ENCODE measurements around the gene PLBD2.

The PLBD2 gene

GRCh38 chr12:113403435-113404415, 45.3 kb downstream of the PLBD2 start, which contains the start of gene SDS:
Gene SDS, minus strand, starts transcription at chr12:113403887. Its CDS starts 4,179 bp downstream, at chr12:113399708.
- CTCF ChIA-PET: interaction anchor here (4.2 kb wide), 1 partner anchor 21 kb away, joined by 23 read pairs; no protein-coding TSS in a partner anchor
- H3K4me3 ChIP-seq (ENCODE audit: low read depth, low read length): no peak within 1 kb of the TSS
- POLR2A ChIA-PET: no interaction called here
- DNase-seq (ENCODE audit: low read depth, low spot score): no peak
- no peak for TF ChIP-seq CTCF (IDR thresholded peaks at IDR 0.05; ENCODE audit: insufficient read depth, low read length, missing control alignments)

GRCh38 chr12:113405694-113406093, 47.3 kb downstream of the PLBD2 start:
- H3K4me3 ChIP-seq (ENCODE audit: low read depth, low read length): no peak overlapping the region
- DNase-seq (ENCODE audit: low read depth, low spot score): no peak
- CTCF ChIA-PET: interaction anchor here (1.0 to 4.2 kb wide), 2 partner anchors 19 to 93 kb away, joined by 3 to 23 read pairs; no protein-coding TSS in a partner anchor
- POLR2A ChIA-PET: no interaction called here
- TF ChIP-seq CTCF (IDR thresholded peaks at IDR 0.05; ENCODE audit: insufficient read depth, low read length, missing control alignments): no peak

GRCh38 chr12:113407931-113408600, 49.7 kb downstream of the PLBD2 start:
- peak; percentile 17 for DNase-seq (ENCODE audit: low read depth, low spot score)
- H3K4me3 ChIP-seq (ENCODE audit: low read depth, low read length): no peak overlapping the region
- TF ChIP-seq CTCF (IDR thresholded peaks at IDR 0.05; ENCODE audit: insufficient read depth, low read length, missing control alignments): no peak
- ChIA-PET POLR2A (no interaction called here), CTCF (interaction anchor here (1.1 to 2.8 kb wide), 2 partner anchors 17 to 92 kb away, joined by 3 to 13 read pairs; no protein-coding TSS in a partner anchor)

- no peak for DNase-seq (ENCODE audit: low read depth, low spot score)
- ChIA-PET POLR2A (interaction anchor here (1.0 kb wide), 1 partner anchor 13 kb away, joined by 4 read pairs; the partner anchor contains the start of gene SDSL), CTCF (interaction anchor here (0.9 to 2.8 kb wide), 2 partner anchors 16 to 50 kb away, joined by 3 to 13 read pairs; partner anchors contain the start of gene PLBD2)
- no peak for TF ChIP-seq CTCF (IDR thresholded peaks at IDR 0.05; ENCODE audit: insufficient read depth, low read length, missing control alignments)
- H3K4me3 ChIP-seq (ENCODE audit: low read depth, low read length): no peak overlapping the region
Measured at GRCh38 chr12:113408756-113409298, 50.4 kb downstream of the PLBD2 start.

- TF ChIP-seq CTCF (IDR thresholded peaks at IDR 0.05; ENCODE audit: insufficient read depth, low read length, missing control alignments): no peak
- no peak for DNase-seq (ENCODE audit: low read depth, low spot score)
- ChIA-PET POLR2A (interaction anchor here (1.0 kb wide), 1 partner anchor 13 kb away, joined by 4 read pairs; the partner anchor contains the start of gene SDSL), CTCF (interaction anchor here (0.9 to 2.8 kb wide), 2 partner anchors 16 to 51 kb away, joined by 3 to 13 read pairs; partner anchors contain the start of gene PLBD2)
- H3K4me3 ChIP-seq (ENCODE audit: low read depth, low read length): no peak overlapping the region
Measured at GRCh38 chr12:113409462-113410124, 51.2 kb downstream of the PLBD2 start.
